AG20443 (cell line): ENCODE results near the gene CH25H.
A peak's percentile ranks its signal among the peaks of the same experiment; 100 is the strongest.
"Not testable (repeated sequence)": the region's sequence is repeated elsewhere in the genome, so short reads cannot be mapped to it uniquely, and the experiment has no call there.

ENCODE experiments used
- DNase-seq: peaks from one replicate; pipeline ENCODE4 v3.0.0; 2012; ENCODE audit warnings: low spot score, mixed read lengths

CH25H gene

DNA sequence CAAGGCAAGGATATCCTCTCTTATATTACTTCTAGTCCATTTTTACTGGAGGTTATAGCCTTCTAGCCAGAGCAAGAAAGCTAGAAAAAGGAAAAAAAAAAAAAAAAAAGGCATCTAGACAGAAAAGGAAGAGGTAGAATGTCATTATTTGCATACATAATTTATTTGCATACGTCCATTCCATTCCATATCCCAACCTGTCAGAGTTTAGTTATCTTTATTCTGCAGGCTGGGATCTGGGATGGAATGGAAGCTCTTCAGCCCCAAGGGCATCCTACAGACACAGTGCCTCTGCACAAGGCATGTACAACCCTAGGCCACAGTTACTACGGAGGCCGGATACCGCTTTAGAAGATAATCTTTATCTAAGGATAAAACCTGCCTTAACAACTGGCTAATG lies 9.6 kb downstream of the CH25H start:
- no peak for DNase-seq

DNA sequence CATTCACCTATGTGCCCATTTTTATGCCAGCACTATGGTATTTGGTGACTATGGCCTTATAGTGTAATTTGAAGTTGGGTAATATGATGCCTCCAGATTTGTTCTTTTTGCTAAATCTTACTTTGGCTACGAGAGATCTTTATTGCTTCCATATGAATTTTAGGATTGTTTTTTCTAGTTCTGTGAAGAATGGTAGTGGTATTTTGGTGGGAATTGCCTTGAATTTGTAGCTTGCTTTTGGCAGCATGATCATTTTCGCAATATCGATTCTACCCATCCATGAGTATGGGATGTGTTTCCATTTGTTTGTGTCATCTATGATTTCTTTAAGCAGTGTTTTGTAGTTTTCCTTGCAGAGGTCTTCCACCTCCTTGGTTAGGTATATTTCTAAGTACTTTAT lies 15.8 kb downstream of the CH25H start:
- not testable (repeated sequence) for DNase-seq

DNA sequence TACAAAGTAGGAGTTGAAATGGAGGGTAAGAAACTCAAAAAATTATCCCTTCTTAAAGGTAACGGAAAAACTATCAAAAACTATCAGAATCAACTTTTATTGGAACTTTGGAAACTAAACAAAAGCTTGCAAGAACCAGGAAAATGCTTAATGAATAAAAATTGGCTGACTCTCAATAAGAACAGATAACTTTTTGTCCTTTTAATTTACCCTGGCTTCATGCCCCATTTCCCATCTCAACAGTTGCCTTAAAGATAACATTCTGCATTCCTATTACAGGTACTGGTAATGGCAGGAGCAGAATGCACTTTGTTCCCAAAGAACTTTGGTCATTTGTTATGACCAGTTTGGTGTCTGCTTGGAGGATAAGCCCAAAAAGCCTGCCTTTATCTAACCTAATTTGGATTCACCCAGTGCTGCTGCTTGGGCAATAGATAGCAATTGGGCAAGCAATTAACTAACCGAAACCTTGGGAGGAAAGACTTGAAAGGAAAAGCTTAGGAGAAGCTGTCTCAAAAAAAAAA lies 17.8 kb downstream of the CH25H start:
- DNase-seq = no peak

DNA sequence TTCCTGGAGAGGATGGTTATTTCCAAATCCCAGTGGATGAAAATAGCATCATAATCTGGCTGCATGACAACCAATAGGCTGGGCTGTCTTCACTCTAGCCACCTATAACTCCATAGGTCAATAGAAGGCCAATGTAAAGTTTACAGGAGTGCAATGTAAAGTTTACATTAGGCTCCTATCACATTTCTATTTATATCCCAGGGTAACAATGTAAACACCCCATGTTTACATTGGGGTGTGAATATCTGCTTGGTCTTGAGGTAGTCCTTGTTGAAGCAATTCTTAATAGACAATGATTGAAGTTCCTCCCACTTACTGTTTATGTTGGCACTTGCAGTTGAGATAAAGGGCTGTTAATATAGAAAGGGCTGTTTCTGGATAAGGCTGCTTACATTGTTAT lies 21.5 kb downstream of the CH25H start:
- DNase-seq = no peak

DNA sequence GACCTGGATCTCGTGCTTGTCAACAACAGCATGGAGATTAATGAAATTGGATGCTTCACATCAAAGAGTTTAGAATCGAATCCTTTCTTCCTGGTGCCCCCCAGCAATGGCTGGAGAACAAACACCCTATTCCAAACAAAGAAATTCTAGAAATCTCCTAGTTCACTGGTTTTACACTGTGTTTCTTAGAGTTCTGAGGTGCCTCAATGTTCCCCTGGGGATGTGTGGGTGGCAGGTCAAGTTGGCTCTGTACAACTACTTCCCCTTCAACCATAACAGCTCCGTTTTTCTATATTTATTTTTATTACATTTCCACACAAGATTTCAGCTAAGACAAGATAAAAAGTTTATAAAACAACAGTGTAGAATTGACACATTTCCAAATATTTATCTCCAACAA lies 22.5 kb downstream of the CH25H start:
- DNase-seq = no peak

DNA sequence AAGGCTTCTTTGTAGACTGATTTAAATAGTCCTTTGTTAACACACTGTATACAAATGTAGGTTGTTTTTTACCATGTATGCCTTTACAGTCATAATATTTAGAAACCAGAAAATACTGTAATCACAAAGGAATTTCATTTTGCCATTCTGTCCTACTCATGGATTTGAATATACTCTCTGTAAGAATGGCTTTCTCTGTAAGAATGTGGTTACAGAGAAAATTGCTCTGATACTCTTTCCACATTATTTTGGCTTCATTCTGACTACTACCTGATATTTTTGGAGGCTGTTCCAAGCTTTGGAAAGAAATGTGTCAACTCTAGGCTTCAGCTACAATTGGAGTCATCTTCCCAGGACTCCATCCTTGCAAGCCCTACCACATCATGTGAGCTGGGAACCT lies 23.5 kb downstream of the CH25H start:
- DNase-seq = peak; percentile 24

DNA sequence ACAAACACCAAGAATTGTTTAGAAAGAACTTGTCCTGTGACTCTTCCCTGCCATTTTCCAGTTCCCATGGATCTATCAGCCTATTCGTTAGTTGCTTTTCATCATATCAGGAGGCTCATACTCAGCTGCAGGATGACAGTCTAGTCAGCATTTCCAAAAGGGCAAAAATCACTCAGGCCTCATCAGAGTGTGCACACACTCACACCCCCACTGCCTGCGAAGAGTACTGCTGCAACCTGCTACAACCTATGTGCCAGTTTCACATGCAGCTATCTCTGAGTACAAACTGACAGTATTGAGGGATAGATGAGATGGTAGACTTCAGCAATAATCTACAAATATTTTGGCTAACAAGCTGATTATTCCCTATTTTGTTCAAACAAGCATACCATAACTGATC lies 24.2 kb downstream of the CH25H start:
- no peak for DNase-seq

DNA sequence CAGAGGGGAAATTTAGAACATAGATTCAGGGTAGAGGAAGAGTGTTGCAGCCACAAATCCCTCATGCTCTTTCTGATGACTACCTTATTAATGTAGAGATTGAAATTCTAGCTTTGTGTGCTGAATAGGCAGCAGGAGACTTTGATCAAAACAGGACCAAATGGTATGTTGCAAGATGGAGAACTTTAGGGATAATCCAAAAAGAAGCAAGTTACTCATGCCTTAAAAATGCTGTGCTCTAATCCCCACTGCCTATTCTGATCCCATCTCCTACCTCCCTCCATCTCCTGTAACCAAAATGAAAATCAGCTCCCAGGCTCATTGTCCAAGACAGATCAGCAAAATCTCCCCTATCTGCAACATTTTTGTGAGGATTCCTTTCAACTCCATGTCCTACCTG lies 31.3 kb downstream of the CH25H start:
- peak; percentile 14 for DNase-seq

DNA sequence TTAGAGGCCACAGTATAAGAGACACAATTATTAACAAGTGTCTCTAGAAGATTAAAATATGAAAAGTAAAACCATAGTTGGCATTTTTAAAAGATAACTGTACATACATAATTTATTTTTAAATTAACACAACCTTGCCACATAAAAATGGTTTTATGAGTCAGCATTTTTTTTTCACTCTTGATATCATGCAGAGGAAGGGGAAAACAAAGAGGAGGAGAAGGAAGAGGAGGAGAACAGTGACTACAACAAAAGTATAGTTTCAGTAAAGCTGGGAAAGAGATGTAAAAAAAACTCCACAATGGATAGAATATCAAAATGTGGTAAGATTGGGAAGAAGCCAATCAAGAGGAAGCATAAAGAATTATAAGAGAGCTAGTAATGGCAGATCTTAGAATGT lies 34.0 kb downstream of the CH25H start:
- DNase-seq = no peak

DNA sequence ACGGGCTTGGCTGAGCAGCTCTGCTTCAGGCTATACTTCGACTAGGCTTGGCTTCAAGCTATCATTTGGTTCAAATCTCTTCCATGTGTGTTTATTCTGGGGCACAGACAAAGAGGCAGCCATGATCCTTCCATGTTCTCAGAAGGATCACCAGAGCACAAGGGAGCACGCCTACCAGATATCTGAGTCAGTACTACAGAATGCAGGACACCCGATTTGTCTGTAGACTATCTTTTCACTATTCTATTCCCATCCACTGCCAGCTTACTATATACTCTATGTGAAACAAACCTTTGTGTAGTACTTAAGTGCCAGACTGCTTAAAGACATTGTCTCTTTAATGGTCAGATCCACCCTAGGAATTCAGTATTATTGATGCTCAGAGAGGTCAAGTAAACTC lies 35.1 kb downstream of the CH25H start:
- DNase-seq = peak; percentile 37

DNA sequence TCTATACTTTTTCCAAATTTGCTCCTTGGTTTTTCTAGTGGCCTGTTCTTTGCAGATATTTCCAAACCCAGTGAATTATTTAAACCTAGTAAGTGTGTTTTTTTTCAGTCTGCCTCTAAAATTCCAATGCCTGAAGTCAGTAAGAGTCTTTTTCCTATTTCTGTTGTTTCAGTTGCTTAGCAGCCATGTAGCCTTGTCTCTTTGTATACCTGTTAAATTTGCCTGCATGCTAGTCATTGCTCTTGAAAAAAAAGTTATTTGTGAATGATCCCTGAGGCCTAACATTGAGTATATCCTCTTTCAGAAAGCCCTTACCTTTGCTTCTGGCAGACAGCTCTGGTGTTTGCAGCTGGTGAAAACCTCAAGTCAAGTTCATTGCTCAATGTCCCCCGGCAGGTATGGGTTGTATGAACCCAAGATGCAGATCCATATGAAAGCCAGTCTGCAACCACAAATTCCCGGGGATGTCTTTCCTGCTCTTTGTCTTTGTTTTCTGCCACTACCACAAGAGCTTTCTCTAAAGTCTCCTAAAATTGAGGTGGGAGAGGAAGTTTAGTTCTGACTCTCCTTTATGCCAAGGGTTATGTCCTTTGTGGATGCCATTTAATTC lies 35.7 kb downstream of the CH25H start:
- DNase-seq = no peak

DNA sequence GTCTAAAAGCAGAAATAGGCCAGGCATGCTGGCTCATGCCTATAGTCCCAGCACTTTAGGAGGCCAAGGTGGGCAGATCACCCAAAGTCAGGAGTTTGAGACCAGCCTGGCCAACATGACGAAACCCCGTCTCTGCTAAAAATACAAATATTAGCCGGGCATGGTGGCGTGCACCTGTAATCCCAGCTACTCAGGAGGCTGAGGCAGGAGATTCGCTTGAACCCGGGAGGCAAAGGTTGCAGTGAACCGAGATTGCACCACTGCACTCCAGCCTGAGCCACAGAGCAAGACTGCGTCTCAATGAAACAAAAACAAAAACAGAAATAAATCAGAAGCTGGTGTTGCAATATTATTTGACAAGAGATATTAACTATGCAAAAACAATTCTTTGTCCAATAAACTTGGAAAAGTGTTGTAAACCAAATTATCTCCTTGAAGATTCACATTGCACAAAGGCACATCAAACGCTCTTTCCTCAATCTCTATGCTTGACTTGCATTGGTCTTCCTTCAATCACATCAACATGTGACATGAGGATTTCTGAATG lies 38.7 kb downstream of the CH25H start:
- not testable (repeated sequence) for DNase-seq

DNA sequence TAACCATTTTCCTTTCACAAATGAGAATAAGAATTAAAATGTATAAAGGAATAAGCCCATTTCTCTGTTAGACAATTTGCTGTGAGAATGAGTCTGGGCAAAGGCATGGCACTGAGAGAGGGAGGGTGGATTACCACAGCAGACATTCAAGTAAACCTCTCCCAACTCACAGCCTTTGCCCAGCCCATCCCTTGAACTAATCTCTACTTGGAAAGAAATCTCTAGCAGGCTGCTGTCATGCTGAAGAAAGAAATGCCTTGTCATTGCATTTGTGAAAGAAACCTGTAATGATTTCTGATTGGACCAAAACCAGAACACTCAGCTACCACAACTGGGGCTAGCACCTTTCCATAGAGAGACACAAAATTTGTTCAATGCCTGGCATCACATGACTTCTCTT lies 39.2 kb downstream of the CH25H start:
- no peak for DNase-seq

DNA sequence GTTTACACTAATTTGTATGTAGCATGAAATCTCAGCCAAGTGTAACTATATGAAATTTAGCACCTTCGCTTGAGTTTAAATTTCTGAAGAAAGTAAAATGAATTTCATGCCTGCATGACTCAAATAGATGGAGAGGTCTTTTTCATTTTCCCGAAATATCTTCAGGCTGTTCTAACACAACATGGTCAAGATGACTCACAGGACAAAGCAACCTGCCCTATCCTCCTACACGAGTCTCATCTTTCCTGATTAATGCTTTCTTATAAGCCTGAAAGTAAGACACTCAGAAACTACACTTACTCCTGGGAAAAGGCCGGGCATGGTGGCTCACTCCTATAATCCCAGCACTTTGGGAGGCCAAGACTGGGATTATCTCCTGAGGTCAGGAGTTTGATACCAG lies 41.2 kb downstream of the CH25H start:
- peak; percentile 38 for DNase-seq

DNA sequence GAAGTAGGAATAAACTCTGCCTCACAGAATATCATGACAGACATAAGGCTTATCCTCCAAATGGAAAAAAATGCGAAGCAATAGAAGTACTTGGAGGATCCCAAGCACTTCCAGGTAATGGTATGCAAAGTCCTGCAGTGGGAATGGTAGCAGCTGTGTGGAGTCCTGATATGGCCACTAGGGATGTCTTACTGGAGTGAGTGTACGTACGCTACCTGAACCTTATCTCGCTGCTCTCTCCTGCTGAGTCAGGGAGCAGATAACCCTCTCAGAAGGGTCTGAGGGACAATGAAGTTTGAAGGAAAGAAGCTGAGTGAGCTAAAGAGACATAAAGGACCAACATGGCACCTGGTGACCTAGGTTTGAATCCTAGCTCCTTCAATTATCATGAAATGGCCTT lies 42.2 kb downstream of the CH25H start:
- DNase-seq = no peak

DNA sequence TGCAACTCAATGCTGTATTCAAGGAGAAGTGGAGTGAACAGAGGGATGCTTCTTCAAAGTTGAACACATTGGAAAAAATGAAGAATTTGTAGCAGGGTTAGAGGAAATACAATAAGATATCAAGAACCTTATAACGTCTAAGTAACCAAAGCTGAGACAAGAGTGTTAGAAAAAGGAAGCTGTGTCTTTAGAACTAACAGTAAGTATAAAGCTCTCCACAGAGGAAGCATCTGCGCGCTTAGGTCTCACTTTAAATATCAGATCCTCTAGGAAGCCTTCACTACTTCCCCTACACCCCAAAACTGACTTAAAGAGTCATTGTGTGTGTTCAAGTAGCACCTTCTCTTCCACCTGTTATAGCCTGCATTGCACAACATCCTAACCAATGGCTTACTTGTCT lies 43.0 kb downstream of the CH25H start:
- no peak for DNase-seq

DNA sequence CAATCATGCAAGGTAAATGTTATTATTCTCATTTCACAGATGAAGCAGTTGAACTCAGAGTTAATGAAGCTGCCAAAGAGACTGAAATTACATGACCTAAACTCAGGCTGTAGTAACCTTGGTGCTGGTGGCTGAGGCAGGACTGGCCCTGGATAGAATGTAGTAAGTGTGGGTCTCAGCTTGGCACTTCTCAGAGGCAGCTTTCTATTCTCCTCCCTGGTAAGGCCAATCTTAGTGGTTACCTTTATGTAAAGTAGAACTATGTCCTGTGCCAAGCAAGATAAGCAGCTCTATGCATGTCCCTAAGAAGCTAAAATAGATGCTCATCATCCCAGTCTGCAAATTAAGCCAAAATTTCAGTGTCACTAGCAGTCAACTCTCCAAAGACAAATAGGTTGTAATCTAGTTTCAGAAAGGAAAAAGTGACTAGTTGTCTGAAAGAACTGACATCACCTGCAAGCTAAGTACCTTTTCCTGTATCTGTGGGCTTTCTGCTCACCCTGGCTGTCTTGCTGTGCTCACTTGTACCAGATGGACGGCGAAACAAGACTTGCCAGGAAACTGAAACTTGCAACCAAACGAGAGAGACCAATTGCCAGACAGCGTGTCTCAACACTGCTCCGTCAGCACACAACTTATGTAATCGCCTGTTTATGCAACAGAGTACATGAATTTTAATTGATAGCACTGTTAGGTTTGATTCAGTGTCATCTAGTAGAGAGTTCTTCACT lies 43.7 kb downstream of the CH25H start:
- peak; percentile 51 for DNase-seq

DNA sequence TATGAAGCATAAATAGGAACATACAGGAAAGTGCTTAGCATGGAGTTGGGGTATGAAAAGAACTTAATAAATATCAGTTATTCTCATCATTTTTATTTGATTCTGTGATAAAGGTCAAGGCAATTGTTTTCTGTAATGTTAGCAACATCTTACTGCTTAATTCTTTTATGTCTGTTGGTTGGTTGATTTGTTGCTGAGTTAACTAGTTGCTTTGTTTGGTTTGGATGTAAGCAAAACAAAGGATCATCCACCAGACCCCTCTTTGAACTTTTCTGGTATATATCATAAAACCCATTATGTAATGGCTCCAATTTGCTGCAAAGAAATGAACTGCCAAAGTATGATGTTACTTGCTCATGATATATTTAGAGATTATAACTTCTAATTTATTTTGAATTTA lies 44.5 kb downstream of the CH25H start:
- DNase-seq = no peak

DNA sequence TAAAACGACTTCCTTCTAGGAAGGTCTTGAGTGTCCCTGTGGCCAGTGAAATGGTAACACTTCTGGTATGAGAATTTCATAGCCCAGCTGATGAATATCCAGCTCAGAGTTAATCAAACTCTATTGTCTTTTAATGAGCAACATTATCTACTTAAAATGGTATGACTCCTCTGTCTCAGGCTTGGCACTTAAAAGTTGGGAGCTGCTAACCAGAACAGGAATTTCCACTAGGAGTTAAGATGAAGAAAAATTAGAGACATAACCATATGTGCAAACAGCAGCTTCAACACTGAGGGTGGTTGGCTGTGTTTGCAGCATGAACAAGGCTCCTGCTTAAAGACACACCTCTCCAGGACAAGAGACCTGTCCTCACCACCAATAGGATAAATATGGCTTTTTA lies 46.8 kb downstream of the CH25H start:
- DNase-seq = peak; percentile 16

DNA sequence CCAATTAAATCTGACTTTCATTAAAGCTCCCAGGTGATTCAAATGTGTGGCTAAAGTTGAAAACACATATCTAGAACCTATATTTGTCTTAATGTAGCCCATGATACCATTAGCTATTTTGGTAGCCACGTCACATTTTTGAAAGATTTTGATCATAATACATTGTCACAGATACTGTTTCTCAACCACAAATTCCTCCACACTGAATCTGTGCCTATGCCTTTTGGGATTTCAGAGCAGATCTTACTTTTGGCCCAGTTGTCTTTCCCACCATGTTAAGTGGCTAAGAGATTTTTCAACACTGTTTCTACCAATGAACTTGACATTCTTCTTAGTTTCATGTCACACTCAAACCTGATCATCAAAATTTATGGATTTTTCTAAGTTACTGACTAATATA lies 47.4 kb downstream of the CH25H start:
- peak; percentile 25 for DNase-seq

DNA sequence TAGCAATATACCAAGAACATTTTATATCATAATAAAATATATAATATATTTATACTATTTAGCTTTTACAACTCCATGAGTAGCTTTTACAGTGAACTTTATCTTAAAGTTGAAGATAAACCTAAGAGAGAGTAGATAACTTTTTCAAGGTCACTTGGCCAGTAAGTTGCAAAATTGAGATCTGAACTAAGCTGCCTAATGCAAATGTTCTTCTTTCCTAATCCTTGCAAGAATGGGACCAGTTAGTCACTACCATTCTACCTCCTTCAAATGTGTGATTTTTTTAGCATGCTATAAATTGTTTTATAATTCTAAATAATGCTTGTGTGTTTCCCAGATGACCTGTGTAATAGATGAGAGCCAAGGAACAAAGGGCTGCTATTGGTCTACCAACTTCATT lies 47.8 kb downstream of the CH25H start:
- DNase-seq = no peak

DNA sequence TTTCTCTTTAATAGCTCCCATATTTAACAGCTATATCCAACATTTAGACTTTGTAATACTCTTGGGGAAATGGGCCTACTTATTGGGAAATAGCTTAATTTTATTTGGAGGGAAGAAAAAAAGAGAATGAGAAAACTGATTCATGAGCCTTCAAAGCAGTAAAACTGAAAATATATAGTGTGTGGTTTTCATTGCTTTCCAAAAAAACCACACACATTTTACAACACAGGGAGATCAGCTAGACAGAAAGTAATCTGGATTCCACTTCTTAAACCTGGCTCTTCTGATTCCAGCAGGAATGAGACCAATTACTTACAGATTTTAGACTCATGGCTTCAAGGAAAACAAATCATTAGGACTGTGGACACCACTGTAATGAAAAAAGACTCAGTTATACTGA lies 48.7 kb downstream of the CH25H start:
- DNase-seq = peak; percentile 53

DNA sequence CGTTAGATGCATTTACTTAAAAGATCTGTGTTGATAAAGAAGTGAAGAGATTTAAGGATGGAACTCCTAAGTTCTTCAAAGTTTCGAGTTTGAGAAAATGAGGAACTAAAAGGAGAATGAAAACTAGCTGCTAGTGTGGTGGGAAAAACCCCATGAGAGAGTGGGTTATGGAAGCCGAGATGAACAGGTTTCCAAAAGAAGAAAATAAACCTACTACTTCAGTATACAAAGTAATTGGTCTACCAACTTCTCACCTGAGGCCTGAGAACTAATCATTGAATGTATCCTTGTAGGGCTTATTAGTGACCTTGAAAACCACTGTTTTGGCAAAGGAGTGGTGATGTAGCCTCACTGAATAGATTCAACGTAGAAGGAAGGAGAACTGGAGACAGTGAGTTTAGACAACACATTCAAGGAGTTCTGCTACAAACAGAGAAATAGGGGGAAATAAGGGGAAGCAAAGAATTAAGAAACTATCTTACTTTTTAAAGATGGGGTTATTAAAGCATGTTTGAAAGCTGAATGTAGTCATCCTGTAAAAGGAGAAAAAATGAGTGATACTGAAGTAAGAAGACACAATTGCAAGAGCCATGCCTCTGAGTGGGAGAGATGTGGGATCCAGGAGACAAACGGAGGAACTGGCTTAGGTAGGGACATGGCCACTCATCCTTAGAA lies 50.8 kb downstream of the CH25H start:
- DNase-seq = no peak
